HG03175 (cell line): ENCODE data around the gene LSS.
A peak's percentile ranks its signal among the peaks of the same experiment; 100 is the strongest.
"Not testable (repeated sequence)": the region's sequence is repeated elsewhere in the genome, so short reads cannot be mapped to it uniquely, and the experiment has no call there.

Experiments used
- ATAC-seq: cut with Tn5 transposase; IDR thresholded peaks from one replicate; pipeline ENCODE4 v1.9.1; 2021; ENCODE audit warnings: mild to moderate bottlenecking, moderate library complexity; ENCODE audit not compliant: unreplicated experiment

Gene LSS

GRCh38 chr21:46246345-46246744 is 17.8 kb upstream of the LSS start:
- no peak for ATAC-seq

- no peak for ATAC-seq
These were observed 16.8 kb upstream of the LSS start for GRCh38 chr21:46245213-46245915.

- ATAC-seq, result no peak
These were observed 16.0 kb upstream of the LSS start for GRCh38 chr21:46244602-46245001.

GRCh38 chr21:46243960-46244361 is 15.4 kb upstream of the LSS start:
- no peak for ATAC-seq

GRCh38 chr21:46243325-46243724 is 14.8 kb upstream of the LSS start:
- no peak for ATAC-seq

GRCh38 chr21:46241577-46241976 is 13.0 kb upstream of the LSS start:
- ATAC-seq, result not testable (repeated sequence)

GRCh38 chr21:46239817-46240325 is 11.3 kb upstream of the LSS start:
- no peak for ATAC-seq

GRCh38 chr21:46237474-46237873 is 8.9 kb upstream of the LSS start:
- ATAC-seq, result no peak

- ATAC-seq, result no peak
These were observed 5.9 kb upstream of the LSS start for GRCh38 chr21:46234436-46234950.

- no peak for ATAC-seq
These were observed 1.3 kb upstream of the LSS start for GRCh38 chr21:46229923-46230260.

GRCh38 chr21:46229133-46229922 is 754 bp upstream of the LSS start:
- ATAC-seq, result peak; percentile 31

GRCh38 chr21:46227811-46228344 is 696 bp downstream of the LSS start:
- ATAC-seq, result no peak

- no peak for ATAC-seq
These were observed 1.5 kb downstream of the LSS start for GRCh38 chr21:46226920-46227599.

- ATAC-seq, result no peak
These were observed 2.4 kb downstream of the LSS start for GRCh38 chr21:46226146-46226545.

GRCh38 chr21:46223661-46224060 is 4.9 kb downstream of the LSS start:
- not testable (repeated sequence) for ATAC-seq

- no peak for ATAC-seq
These were observed 5.4 kb downstream of the LSS start for GRCh38 chr21:46223217-46223616.

GRCh38 chr21:46222436-46223116 is 6.0 kb downstream of the LSS start:
- no peak for ATAC-seq

- no peak for ATAC-seq
These were observed 6.7 kb downstream of the LSS start for GRCh38 chr21:46221664-46222435.

GRCh38 chr21:46220847-46221246 is 7.7 kb downstream of the LSS start:
- no peak for ATAC-seq

GRCh38 chr21:46220275-46220810 is 8.2 kb downstream of the LSS start:
- no peak for ATAC-seq
